Left ventricle myocardium inferior (tissue), 1 donor: ENCODE results near the gene ADM2. TPM values are rescaled to one million over a fixed set of nuclear protein-coding genes. Genes with fewer than 3 reads are reported as not detected.
"Not testable (repeated sequence)": the region's sequence is repeated elsewhere in the genome, so short reads cannot be mapped to it uniquely, and the experiment has no call there.

Experiments
- DNase-seq: peaks from one replicate; pipeline ENCODE4 v3.0.0-alpha.2; 2020
- H3K27ac ChIP-seq: fragments of 200-600 bp; replicated peaks from 2 replicates; pipeline ENCODE4 v1.8.0; 2021
- H3K27me3 ChIP-seq: fragments of 200-600 bp; 2 replicates; pipeline ENCODE4 v1.8.0; 2021; ENCODE audit warnings: low read depth
- H3K36me3 ChIP-seq: fragments of 200-600 bp; 2 replicates; pipeline ENCODE4 v1.8.0; 2021
- H3K4me1 ChIP-seq: fragments of 200-600 bp; 2 replicates; pipeline ENCODE4 v1.8.0; 2021
- H3K4me3 ChIP-seq: fragments of 200-600 bp; 2 replicates; pipeline ENCODE4 v1.8.0; 2021; ENCODE audit warnings: mild to moderate bottlenecking, moderate library complexity
- H3K9me3 ChIP-seq: fragments of 200-600 bp; replicated peaks from 2 replicates; pipeline ENCODE4 v1.8.0; 2021
- CTCF ChIP-seq: fragments of 200-600 bp; IDR thresholded peaks from 2 replicates; pipeline ENCODE4 v1.8.0; 2021; ENCODE audit warnings: antibody characterized with exemption, mild to moderate bottlenecking, borderline replicate concordance
- intact Hi-C: fragments of 100-400 bp; cut with micrococcal nuclease; formaldehyde crosslinking; loops from one replicate; pipeline ENCODE4 v1.11.0; 2022
- total RNA-seq: library from RNA; stranded (reverse); fragmentation: NEBNext Ultra II Directional; extraction: Animal tissue kit (Norgen Biotek cat#: 25700); gene quantifications from one replicate; pipeline ENCODE4 v1.2.1, GENCODE V29; 2021
- donor health status: DM: no; HTN: yes; CAD: no; lungs with severe emphysema.

The ADM2 gene
- total RNA-seq, 1 donor from 2014 or later, result not detected

DNA sequence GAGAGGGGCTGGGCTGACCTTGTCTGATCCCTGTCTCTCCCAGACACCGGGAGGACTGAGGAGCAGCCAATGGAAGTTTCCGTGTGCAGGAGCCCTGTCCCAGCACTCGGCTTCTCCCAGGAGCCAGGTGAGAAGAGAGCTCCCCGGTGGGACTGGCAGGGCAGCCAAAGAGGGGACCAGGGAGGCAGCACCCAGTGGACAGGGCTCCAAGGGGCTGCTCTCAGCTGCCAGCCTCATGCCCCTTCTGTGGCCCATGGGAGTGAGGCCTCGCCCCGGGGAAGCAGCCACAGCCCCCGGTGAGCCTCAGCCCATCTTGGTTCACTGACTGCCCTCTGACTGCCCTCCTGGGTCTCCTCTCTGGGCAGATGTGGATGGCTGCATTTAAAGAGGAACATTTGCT is 37.3 kb downstream of the ADM2 start:
- Histone ChIP-seq H3K9me3 (no peaks in the 10 kb centered on the region), H3K27ac (no peak overlapping the region), H3K36me3 (peaks cover 72% of the 10 kb centered on the region), H3K27me3 (no peaks in the 10 kb centered on the region), H3K4me1 (peaks cover 3% of the 10 kb centered on the region), H3K4me3 (no peak overlapping the region)
- intact Hi-C loops, result no loop called here
- DNase-seq, result no peak
- TF ChIP-seq CTCF, result no peak

- TF ChIP-seq CTCF, result no peak
- Histone ChIP-seq H3K36me3 (peaks cover 77% of the 10 kb centered on the region), H3K4me1 (peaks cover 9% of the 10 kb centered on the region), H3K27me3 (no peaks in the 10 kb centered on the region), H3K27ac (no peak overlapping the region), H3K4me3 (no peak overlapping the region), H3K9me3 (no peaks in the 10 kb centered on the region)
- DNase-seq, result no peak
- intact Hi-C loops, result no loop called here
Measured at GRCh38 chr22:50519151-50519550, 37.8 kb downstream of the ADM2 start.

- H3K27ac ChIP-seq, H3K9me3 ChIP-seq, H3K4me3 ChIP-seq, intact Hi-C loops, H3K27me3 ChIP-seq, DNase-seq: not testable (repeated sequence)
- H3K4me1 ChIP-seq, result peaks cover 19% of the 10 kb centered on the region
- peaks cover 77% of the 10 kb centered on the region for H3K36me3 ChIP-seq
Measured at GRCh38 chr22:50520184-50520583, 38.8 kb downstream of the ADM2 start.

GRCh38 chr22:50520826-50521453 is 39.6 kb downstream of the ADM2 start:
- intact Hi-C loops, result no loop called here
- no peaks in the 10 kb centered on the region for H3K27me3 ChIP-seq
- H3K9me3 ChIP-seq, result no peaks in the 10 kb centered on the region
- H3K4me1 ChIP-seq, result peaks cover 24% of the 10 kb centered on the region
- DNase-seq, result no peak
- H3K27ac ChIP-seq, result no peak overlapping the region
- no peak overlapping the region for H3K4me3 ChIP-seq
- peaks cover 77% of the 10 kb centered on the region for H3K36me3 ChIP-seq
- TF ChIP-seq CTCF, result no peak

DNA sequence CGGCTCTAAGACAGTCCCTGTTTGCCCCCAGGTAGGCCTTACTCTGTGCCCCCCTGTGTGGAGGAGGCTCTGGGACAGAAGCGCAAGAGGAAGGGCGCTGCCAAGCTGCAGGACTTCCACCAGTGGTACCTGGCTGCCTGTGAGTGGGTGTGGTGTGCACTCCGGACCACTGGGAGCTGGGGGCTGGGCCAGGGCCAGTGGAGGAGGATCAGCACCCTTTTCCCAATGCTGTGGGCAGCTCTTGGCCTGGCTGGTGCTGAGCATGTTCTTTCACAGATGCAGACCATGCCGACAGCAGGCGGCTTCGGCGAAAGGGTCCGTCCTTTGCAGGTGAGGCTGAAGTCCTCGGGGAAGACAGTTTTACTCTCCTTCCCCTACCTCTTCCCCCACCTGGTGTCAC is 40.4 kb downstream of the ADM2 start:
- no peak for TF ChIP-seq CTCF
- H3K27ac ChIP-seq, result no peak overlapping the region
- DNase-seq, result no peak
- peaks cover 72% of the 10 kb centered on the region for H3K36me3 ChIP-seq
- H3K4me1 ChIP-seq, result peaks cover 32% of the 10 kb centered on the region
- intact Hi-C loops, result no loop called here
- no peaks in the 10 kb centered on the region for H3K27me3 ChIP-seq
- no peak overlapping the region for H3K4me3 ChIP-seq
- no peaks in the 10 kb centered on the region for H3K9me3 ChIP-seq

- intact Hi-C loops, result no loop called here
- Histone ChIP-seq H3K4me3 (no peak overlapping the region), H3K27ac (no peak overlapping the region), H3K36me3 (peaks cover 67% of the 10 kb centered on the region), H3K9me3 (no peaks in the 10 kb centered on the region), H3K27me3 (no peaks in the 10 kb centered on the region), H3K4me1 (peaks cover 38% of the 10 kb centered on the region)
- no peak for TF ChIP-seq CTCF
- no peak for DNase-seq
Measured at GRCh38 chr22:50522208-50522805, 41.0 kb downstream of the ADM2 start.
